OCI-LY3 (cell line): ENCODE results near the gene NECAP2.
"Not testable (repeated sequence)": the region's sequence is repeated elsewhere in the genome, so short reads cannot be mapped to it uniquely, and the experiment has no call there.

ENCODE experiments used
- H2AFZ ChIP-seq: fragments of 200-600, 300-600 bp; shearing (Covaris generic); 2 replicates; pipeline ENCODE4 v1.6.0; 2014; ENCODE audit warnings: antibody characterized with exemption, low read depth, low read length
- H3K27ac ChIP-seq: fragments of 200-600, 300-600 bp; sonication (generic); 2 replicates; pipeline ENCODE4 v1.5.1; 2014; ENCODE audit warnings: mild to moderate bottlenecking, low read length, moderate library complexity, mixed read lengths
- H3K27me3 ChIP-seq: fragments of 200-600, 300-600 bp; sonication (generic); 2 replicates; pipeline ENCODE4 v1.6.1; 2014; ENCODE audit warnings: low read depth, low read length, mixed read lengths
- H3K36me3 ChIP-seq: fragments of 200-600, 300-600 bp; sonication (generic); replicated peaks from 2 replicates; pipeline ENCODE3; 2014; ENCODE audit warnings: low read depth, low read length, mixed read lengths
- H3K4me1 ChIP-seq: fragments of 300-600, 200-600 bp; sonication (generic); 2 replicates; pipeline ENCODE4 v1.6.1; 2014; ENCODE audit warnings: low read length, mixed read lengths
- H3K4me2 ChIP-seq: fragments of 200-600, 300-600 bp; sonication (generic); 2 replicates; pipeline ENCODE4 v1.6.1; 2014; ENCODE audit warnings: low read length, mixed read lengths
- H3K4me3 ChIP-seq: fragments of 300-600, 200-600 bp; sonication (generic); 2 replicates; pipeline ENCODE4 v1.5.1; 2014; ENCODE audit warnings: antibody characterized with exemption, mild to moderate bottlenecking, low read length, moderate library complexity
- H3K79me2 ChIP-seq: fragments of 300-600, 200-600 bp; shearing (Covaris generic); 2 replicates; pipeline ENCODE4 v1.6.1; 2014; ENCODE audit warnings: mild to moderate bottlenecking, low read length, mixed read lengths
- H3K9ac ChIP-seq: fragments of 300-600, 200-600 bp; shearing (Covaris generic); 2 replicates; pipeline ENCODE4 v1.6.0; 2014; ENCODE audit warnings: mild to moderate bottlenecking, low read length, moderate library complexity
- H3K9me3 ChIP-seq: fragments of 200-600, 300-600 bp; shearing (Covaris generic); 2 replicates; pipeline ENCODE4 v1.6.1; 2014; ENCODE audit warnings: low read length, mixed read lengths; ENCODE audit not compliant: insufficient read depth
- H4K20me1 ChIP-seq: fragments of 200-600, 300-600 bp; sonication (generic); 2 replicates; pipeline ENCODE4 v1.6.1; 2016; ENCODE audit warnings: low read length, mixed read lengths; ENCODE audit not compliant: insufficient read depth

Gene NECAP2

GRCh38 chr1:16508861-16509445 lies 68.4 kb downstream of the NECAP2 start:
- H4K20me1 ChIP-seq, H3K27me3 ChIP-seq, H3K9ac ChIP-seq, H3K4me3 ChIP-seq, H3K9me3 ChIP-seq, H3K4me1 ChIP-seq, H3K4me2 ChIP-seq, H2AFZ ChIP-seq, H3K27ac ChIP-seq, H3K36me3 ChIP-seq, H3K79me2 ChIP-seq: not testable (repeated sequence)
